Natural killer cell treated with Interleukin-12 subunit alpha and Interleukin-12 subunit beta and Interleukin-15 and Interleukin-18, amount 100 ng/mL, for 72 hours (primary cell): ENCODE measurements around the gene TRIO. TPM values are rescaled to one million over a fixed set of nuclear protein-coding genes. Genes with fewer than 3 reads are reported as not detected.

Experiments used
- ATAC-seq, 2 donors: fragments of 150-1000 bp; cut with Tn5 transposase in 1 of 2; sonication (Bioruptor Pico), chemical (Tn5 transposase) in 1 of 2; 2 replicates each; pipeline ENCODE4 v1.10.0; 2021
- DNase-seq: peaks from one replicate; pipeline ENCODE4 v3.0.0; 2022; ENCODE audit warnings: low spot score
- H3K27ac Mint-ChIP-seq, 2 donors: 1 replicate in 1 of 2; 2 replicates in 1 of 2; pipeline ENCODE4 v1.8.0; 2022; ENCODE audit warnings: mixed read lengths in 2 of 2, mild to moderate bottlenecking in 1 of 2, moderate library complexity in 1 of 2
- H3K27me3 Mint-ChIP-seq, 2 donors: 1 replicate in 1 of 2; 2 replicates in 1 of 2; pipeline ENCODE4 v1.8.0; 2022; ENCODE audit warnings: mixed read lengths in 2 of 2
- H3K36me3 Mint-ChIP-seq: one replicate; pipeline ENCODE4 v1.8.0; 2022; ENCODE audit warnings: mixed read lengths
- H3K4me1 Mint-ChIP-seq, 2 donors: 1 replicate in 1 of 2; 2 replicates in 1 of 2; pipeline ENCODE4 v1.8.0; 2022; ENCODE audit warnings: low read depth in 2 of 2, mixed read lengths in 2 of 2, mild to moderate bottlenecking in 1 of 2
- H3K4me3 Mint-ChIP-seq: one replicate; pipeline ENCODE4 v1.8.0; 2022; ENCODE audit warnings: mixed read lengths
- H3K9me3 Mint-ChIP-seq: 2 replicates; pipeline ENCODE4 v1.8.0; 2022; ENCODE audit warnings: mixed read lengths
- total RNA-seq, 2 donors: library from RNA; stranded (reverse); gene quantifications; one replicate each; pipeline ENCODE4 v1.2.3, GENCODE V29; 2022

The TRIO gene
- total RNA-seq, 2 donors from 2014 or later, result 40.1 to 70.3 TPM

DNA sequence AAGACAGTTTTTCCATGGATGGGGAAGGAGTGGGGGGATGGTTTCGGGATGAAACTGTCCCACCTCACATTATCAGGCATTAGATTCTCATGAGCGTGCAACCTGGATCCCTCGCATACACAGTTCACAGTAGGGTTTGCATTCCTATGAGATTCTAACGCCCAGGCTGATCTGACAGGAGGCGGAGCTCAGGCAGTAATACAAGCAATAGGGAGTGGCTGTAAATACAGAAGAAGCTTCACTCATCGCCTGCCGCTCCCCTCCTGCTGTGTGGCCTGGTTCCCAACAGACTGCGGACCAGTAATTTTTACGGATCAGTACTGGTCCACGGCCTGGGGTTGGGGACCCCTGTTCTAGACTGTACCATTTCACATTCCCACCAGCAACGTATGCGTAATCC lies 370.1 kb downstream of the TRIO start:
- H3K36me3 Mint-ChIP-seq, result no peaks in the 10 kb centered on the region
- H3K27me3 Mint-ChIP-seq, result no peaks in the 10 kb centered on the region
- no peak overlapping the region for H3K27ac Mint-ChIP-seq
- H3K4me3 Mint-ChIP-seq, result no peak overlapping the region
- no peaks in the 10 kb centered on the region for H3K4me1 Mint-ChIP-seq
- DNase-seq (no peak), ATAC-seq (no peak)
- no peaks in the 10 kb centered on the region for H3K9me3 Mint-ChIP-seq

DNA sequence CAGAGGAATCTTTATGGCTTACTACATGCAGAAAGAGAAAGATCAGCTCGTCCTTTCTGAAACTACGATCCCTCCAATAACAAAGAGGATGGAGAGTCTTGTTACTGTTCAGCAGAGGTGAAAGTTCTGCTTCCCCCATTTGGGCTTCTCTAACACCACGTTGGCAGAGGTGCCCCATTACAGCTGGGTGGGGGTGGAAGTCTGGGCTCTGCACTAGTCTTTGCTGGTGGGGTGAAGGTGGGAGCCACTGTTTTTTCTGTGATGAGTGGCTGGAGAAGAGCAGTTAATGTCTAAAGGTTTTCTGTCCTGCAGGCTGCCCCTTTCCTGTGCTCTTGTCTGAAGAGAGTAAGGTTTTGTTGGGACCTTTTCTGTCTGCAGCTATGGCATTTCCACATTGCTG lies 373.8 kb downstream of the TRIO start:
- Mint-ChIP-seq H3K9me3 (peaks cover 4% of the 10 kb centered on the region), H3K36me3 (no peaks in the 10 kb centered on the region), H3K27me3 (no peaks in the 10 kb centered on the region), H3K4me1 (no peaks in the 10 kb centered on the region), H3K27ac (no peak overlapping the region), H3K4me3 (no peak overlapping the region)
- ATAC-seq, result no peak
- no peak for DNase-seq

- H3K36me3 Mint-ChIP-seq, result no peaks in the 10 kb centered on the region
- H3K27me3 Mint-ChIP-seq, result no peaks in the 10 kb centered on the region
- peaks cover 4% of the 10 kb centered on the region for H3K9me3 Mint-ChIP-seq
- ATAC-seq (no peak), DNase-seq (no peak)
- H3K4me1 Mint-ChIP-seq, result no peaks in the 10 kb centered on the region
- no peak overlapping the region for H3K4me3 Mint-ChIP-seq
- H3K27ac Mint-ChIP-seq, result no peak overlapping the region
Measured at GRCh38 chr5:14518638-14519037, 375.5 kb downstream of the TRIO start.

DNA sequence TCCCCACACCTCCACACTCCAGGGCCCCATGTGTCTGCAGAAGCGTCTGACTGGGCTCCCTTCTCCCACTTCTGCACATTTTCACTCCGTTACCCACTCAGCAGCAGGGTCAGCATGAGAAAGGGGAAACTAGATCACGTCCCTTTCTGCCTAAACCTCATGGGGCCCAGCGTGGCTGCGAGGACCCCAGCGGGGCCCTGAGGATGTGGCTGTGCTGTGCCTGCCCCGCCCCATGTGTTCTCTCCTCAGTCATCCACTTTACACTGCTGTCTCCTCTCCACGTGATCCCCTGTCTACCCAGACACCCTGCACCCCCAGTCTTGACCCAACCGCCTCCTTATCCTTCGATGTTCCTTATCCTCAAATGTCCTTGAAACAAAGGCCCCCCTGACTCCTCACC lies 378.6 kb downstream of the TRIO start:
- no peak overlapping the region for H3K27ac Mint-ChIP-seq
- ATAC-seq (no peak), DNase-seq (no peak)
- H3K9me3 Mint-ChIP-seq, result peaks cover 4% of the 10 kb centered on the region
- no peaks in the 10 kb centered on the region for H3K4me1 Mint-ChIP-seq
- no peak overlapping the region for H3K4me3 Mint-ChIP-seq
- H3K36me3 Mint-ChIP-seq, result no peaks in the 10 kb centered on the region
- no peaks in the 10 kb centered on the region for H3K27me3 Mint-ChIP-seq

- H3K4me3 Mint-ChIP-seq, result no peak overlapping the region
- DNase-seq, result no peak
- no peak overlapping the region for H3K27ac Mint-ChIP-seq
- no peaks in the 10 kb centered on the region for H3K27me3 Mint-ChIP-seq
- no peaks in the 10 kb centered on the region for H3K36me3 Mint-ChIP-seq
- peaks cover 4% of the 10 kb centered on the region for H3K9me3 Mint-ChIP-seq
- ATAC-seq, result no peak
- no peaks in the 10 kb centered on the region for H3K4me1 Mint-ChIP-seq
Measured at GRCh38 chr5:14522721-14523120, 379.6 kb downstream of the TRIO start.

DNA sequence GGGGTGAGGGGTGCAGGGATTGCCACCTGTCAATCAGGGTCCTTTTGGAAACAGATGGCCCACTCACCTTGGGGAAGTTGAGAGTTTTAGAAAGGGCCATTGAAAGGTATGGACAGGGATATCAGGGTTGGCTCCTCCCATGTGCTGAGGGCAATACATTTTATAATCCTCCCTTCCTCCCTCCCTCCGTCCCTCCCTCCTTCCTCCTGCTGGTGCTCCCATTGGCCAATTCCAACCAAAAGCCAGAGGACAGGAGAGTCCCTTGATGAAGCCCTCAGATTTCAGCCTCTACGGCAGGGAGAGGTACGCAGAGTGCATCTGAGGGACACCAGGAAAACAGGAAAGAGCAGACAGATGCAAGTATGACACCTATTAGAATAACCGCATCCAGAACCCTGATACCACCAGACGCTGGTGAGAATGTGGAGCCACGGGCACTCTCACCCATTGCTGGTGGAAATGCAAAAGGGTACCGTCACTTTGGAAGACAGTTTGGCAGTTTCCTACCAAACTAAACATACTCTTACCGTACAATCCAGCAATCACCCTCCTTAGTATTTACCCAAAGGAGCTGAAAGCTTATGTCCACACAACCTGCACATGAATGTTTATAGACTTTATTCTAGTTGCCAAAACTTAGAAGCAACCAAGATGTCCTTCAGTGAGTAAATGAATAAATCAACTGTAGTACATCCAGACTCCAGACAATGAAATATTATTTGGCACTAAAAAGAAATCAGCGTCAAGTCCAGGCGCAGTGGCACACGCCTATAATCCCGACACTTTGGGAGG lies 380.3 kb downstream of the TRIO start:
- peaks cover 4% of the 10 kb centered on the region for H3K9me3 Mint-ChIP-seq
- H3K36me3 Mint-ChIP-seq, result no peaks in the 10 kb centered on the region
- DNase-seq (no peak), ATAC-seq (no peak)
- no peaks in the 10 kb centered on the region for H3K27me3 Mint-ChIP-seq
- H3K4me3 Mint-ChIP-seq, result no peak overlapping the region
- no peaks in the 10 kb centered on the region for H3K4me1 Mint-ChIP-seq
- no peak overlapping the region for H3K27ac Mint-ChIP-seq

GRCh38 chr5:14525397-14525796 lies 382.3 kb downstream of the TRIO start:
- Mint-ChIP-seq H3K27me3 (no peaks in the 10 kb centered on the region), H3K4me3 (no peak overlapping the region), H3K36me3 (no peaks in the 10 kb centered on the region), H3K9me3 (no peaks in the 10 kb centered on the region), H3K27ac (no peak overlapping the region), H3K4me1 (no peaks in the 10 kb centered on the region)
- DNase-seq (no peak), ATAC-seq (no peak)

GRCh38 chr5:14526493-14526892 lies 383.4 kb downstream of the TRIO start:
- no peak for DNase-seq
- no peaks in the 10 kb centered on the region for H3K36me3 Mint-ChIP-seq
- no peaks in the 10 kb centered on the region for H3K4me1 Mint-ChIP-seq
- H3K9me3 Mint-ChIP-seq, result no peaks in the 10 kb centered on the region
- no peaks in the 10 kb centered on the region for H3K27me3 Mint-ChIP-seq
- H3K4me3 Mint-ChIP-seq, result no peak overlapping the region
- H3K27ac Mint-ChIP-seq, result no peak overlapping the region
- no peak for ATAC-seq

GRCh38 chr5:14528115-14528514 lies 385.0 kb downstream of the TRIO start:
- no peak overlapping the region for H3K27ac Mint-ChIP-seq
- no peaks in the 10 kb centered on the region for H3K9me3 Mint-ChIP-seq
- no peaks in the 10 kb centered on the region for H3K27me3 Mint-ChIP-seq
- H3K4me3 Mint-ChIP-seq, result no peak overlapping the region
- H3K36me3 Mint-ChIP-seq, result no peaks in the 10 kb centered on the region
- no peaks in the 10 kb centered on the region for H3K4me1 Mint-ChIP-seq
- DNase-seq (no peak), ATAC-seq (no peak)

DNA sequence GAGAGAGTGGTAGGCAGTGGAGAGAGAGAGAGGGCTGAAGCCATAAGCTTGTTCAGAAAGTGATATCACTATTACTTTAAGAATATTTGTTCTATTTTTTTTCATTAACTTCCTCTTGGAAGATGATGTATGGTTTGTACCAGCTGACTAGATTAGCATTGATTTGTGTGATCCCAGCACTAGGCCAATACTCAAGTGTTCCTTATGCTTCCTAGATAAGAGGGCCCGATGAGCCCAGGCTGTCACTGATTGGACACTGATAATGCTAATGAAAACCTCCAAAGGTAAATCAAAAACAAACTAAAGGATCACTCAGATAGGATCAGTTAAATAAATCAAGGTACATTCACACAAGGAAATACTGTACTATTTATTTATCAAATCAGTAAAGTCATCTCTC lies 385.8 kb downstream of the TRIO start:
- H3K27me3 Mint-ChIP-seq, result no peaks in the 10 kb centered on the region
- no peak overlapping the region for H3K27ac Mint-ChIP-seq
- no peaks in the 10 kb centered on the region for H3K9me3 Mint-ChIP-seq
- no peak for DNase-seq
- no peaks in the 10 kb centered on the region for H3K36me3 Mint-ChIP-seq
- ATAC-seq, result no peak
- H3K4me3 Mint-ChIP-seq, result no peak overlapping the region
- H3K4me1 Mint-ChIP-seq, result no peaks in the 10 kb centered on the region

DNA sequence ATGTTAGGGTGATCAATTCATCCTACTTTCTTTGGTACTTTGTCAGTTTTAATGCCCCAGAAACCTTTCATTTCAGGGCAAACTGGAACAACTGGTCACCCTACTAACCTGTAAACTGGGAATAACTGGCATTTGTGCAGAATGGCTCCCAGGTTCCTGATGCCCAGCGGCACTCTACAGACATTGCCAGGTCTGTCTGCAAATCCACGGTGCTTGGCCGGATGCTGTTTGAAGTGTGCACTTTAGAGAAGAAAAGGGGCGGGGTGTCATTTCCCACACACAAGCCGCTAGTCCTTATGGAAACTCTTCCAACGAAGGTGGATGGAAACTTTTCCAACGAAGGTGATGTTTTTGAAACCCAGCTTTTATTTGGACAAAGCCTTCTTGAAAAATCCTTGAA lies 388.5 kb downstream of the TRIO start:
- no peaks in the 10 kb centered on the region for H3K9me3 Mint-ChIP-seq
- no peak overlapping the region for H3K4me3 Mint-ChIP-seq
- H3K27me3 Mint-ChIP-seq, result no peaks in the 10 kb centered on the region
- no peak overlapping the region for H3K27ac Mint-ChIP-seq
- no peaks in the 10 kb centered on the region for H3K4me1 Mint-ChIP-seq
- DNase-seq (no peak), ATAC-seq (no peak)
- H3K36me3 Mint-ChIP-seq, result no peaks in the 10 kb centered on the region

- ATAC-seq (no peak), DNase-seq (no peak)
- H3K4me3 Mint-ChIP-seq, result no peak overlapping the region
- no peaks in the 10 kb centered on the region for H3K9me3 Mint-ChIP-seq
- H3K27ac Mint-ChIP-seq, result no peak overlapping the region
- no peaks in the 10 kb centered on the region for H3K4me1 Mint-ChIP-seq
- no peaks in the 10 kb centered on the region for H3K36me3 Mint-ChIP-seq
- no peaks in the 10 kb centered on the region for H3K27me3 Mint-ChIP-seq
Measured at GRCh38 chr5:14532180-14532579, 389.0 kb downstream of the TRIO start.

DNA sequence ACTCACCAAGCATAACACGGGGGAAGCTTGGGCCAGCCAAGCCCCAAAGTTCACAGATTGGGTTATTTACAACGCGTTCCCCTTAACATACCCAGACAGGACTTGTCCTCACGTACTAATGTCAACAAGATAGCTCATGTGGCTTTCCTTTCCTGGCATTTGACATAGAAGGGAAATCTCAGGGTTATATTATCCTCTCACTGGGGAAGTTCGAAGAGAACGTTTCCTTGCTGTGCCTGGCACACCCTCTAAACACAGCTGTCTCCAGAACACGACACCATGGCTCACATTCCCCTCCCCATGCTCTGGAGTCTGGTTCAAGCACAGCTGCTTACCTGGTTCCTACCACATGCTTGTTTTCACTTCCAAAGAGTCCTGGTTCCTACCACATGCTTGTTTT lies 391.6 kb downstream of the TRIO start:
- no peak for ATAC-seq
- DNase-seq, result no peak
- H3K27ac Mint-ChIP-seq, result no peak overlapping the region
- H3K4me3 Mint-ChIP-seq, result no peak overlapping the region
- H3K9me3 Mint-ChIP-seq, result no peaks in the 10 kb centered on the region
- no peaks in the 10 kb centered on the region for H3K36me3 Mint-ChIP-seq
- peaks cover 0 to 8% of the 10 kb centered on the region in 2 donors for H3K27me3 Mint-ChIP-seq
- H3K4me1 Mint-ChIP-seq, result no peaks in the 10 kb centered on the region

DNA sequence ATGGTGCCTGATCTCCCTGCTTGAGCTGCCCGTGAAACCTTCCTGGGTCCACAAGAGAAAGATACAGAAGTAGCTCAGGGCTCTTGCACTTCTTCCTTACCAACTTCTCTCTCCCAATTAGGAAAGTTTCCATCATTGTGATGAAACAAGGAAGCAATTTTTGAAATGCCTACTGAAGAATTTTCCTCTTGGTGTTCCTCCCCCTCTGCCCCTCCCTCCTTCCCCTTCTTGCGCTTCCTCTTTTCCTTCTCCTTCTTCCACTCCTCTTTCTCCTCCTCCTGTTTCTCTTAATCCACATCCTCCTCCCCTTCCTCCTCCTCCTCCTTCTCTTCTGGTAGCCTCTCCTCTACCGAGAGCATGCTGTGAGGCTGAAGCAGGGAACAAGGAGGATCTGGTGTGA lies 402.2 kb downstream of the TRIO start:
- Mint-ChIP-seq H3K9me3 (peaks cover 3% of the 10 kb centered on the region), H3K27me3 (no peaks in the 10 kb centered on the region), H3K4me1 (peaks cover 0 to 5% of the 10 kb centered on the region in 2 donors)

GRCh38 chr5:14545862-14546261 lies 402.7 kb downstream of the TRIO start:
- H3K4me1 Mint-ChIP-seq, result peaks cover 0 to 5% of the 10 kb centered on the region in 2 donors
- peaks cover 3% of the 10 kb centered on the region for H3K9me3 Mint-ChIP-seq
- no peak overlapping the region for H3K27ac Mint-ChIP-seq
- no peak for ATAC-seq
- DNase-seq, result no peak
- no peak overlapping the region for H3K4me3 Mint-ChIP-seq
- no peaks in the 10 kb centered on the region for H3K27me3 Mint-ChIP-seq
- peaks cover 14% of the 10 kb centered on the region for H3K36me3 Mint-ChIP-seq

More for the DNA sequence above, 402.2 kb downstream of the TRIO start:
- H3K4me3 Mint-ChIP-seq, result no peak overlapping the region
- no peak overlapping the region for H3K27ac Mint-ChIP-seq
- DNase-seq (no peak), ATAC-seq (no peak)
- peaks cover 17% of the 10 kb centered on the region for H3K36me3 Mint-ChIP-seq
